GM10847 (cell line): Measurements from ENCODE around the gene FRMPD4.

ENCODE experiments used
- POLR2A ChIP-seq: IDR thresholded peaks from 2 replicates; pipeline ENCODE4 v1.6.1; 2011; ENCODE audit not compliant: insufficient read length; ENCODE audit errors: extremely low read depth

The FRMPD4 gene

GRCh38 chrX:12567857-12568256 lies 429.6 kb downstream of the FRMPD4 start:
- TF ChIP-seq POLR2A: no peak

GRCh38 chrX:12570859-12571501 lies 432.7 kb downstream of the FRMPD4 start:
- TF ChIP-seq POLR2A: no peak

GRCh38 chrX:12579311-12579710 lies 441.0 kb downstream of the FRMPD4 start:
- no peak for TF ChIP-seq POLR2A

GRCh38 chrX:12580548-12580947 lies 442.3 kb downstream of the FRMPD4 start:
- no peak for TF ChIP-seq POLR2A

GRCh38 chrX:12581546-12581945 lies 443.3 kb downstream of the FRMPD4 start:
- no peak for TF ChIP-seq POLR2A

- no peak for TF ChIP-seq POLR2A
These were observed 444.4 kb downstream of the FRMPD4 start for GRCh38 chrX:12582649-12583048.

GRCh38 chrX:12583543-12583942 lies 445.3 kb downstream of the FRMPD4 start:
- no peak for TF ChIP-seq POLR2A

- no peak for TF ChIP-seq POLR2A
These were observed 457.4 kb downstream of the FRMPD4 start for GRCh38 chrX:12595720-12596119.

GRCh38 chrX:12610079-12610478 lies 471.8 kb downstream of the FRMPD4 start:
- no peak for TF ChIP-seq POLR2A

- TF ChIP-seq POLR2A: no peak
These were observed 473.2 kb downstream of the FRMPD4 start for GRCh38 chrX:12611471-12611870.

GRCh38 chrX:12614266-12614665 lies 476.0 kb downstream of the FRMPD4 start:
- TF ChIP-seq POLR2A: no peak

GRCh38 chrX:12615061-12615460 lies 476.8 kb downstream of the FRMPD4 start:
- no peak for TF ChIP-seq POLR2A

GRCh38 chrX:12617241-12617640 lies 479.0 kb downstream of the FRMPD4 start:
- no peak for TF ChIP-seq POLR2A

GRCh38 chrX:12647230-12647629 lies 509.0 kb downstream of the FRMPD4 start:
- TF ChIP-seq POLR2A: no peak

- TF ChIP-seq POLR2A: no peak
These were observed 510.7 kb downstream of the FRMPD4 start for GRCh38 chrX:12648995-12649394.

- no peak for TF ChIP-seq POLR2A
These were observed 519.2 kb downstream of the FRMPD4 start for GRCh38 chrX:12657433-12657832.

- TF ChIP-seq POLR2A: no peak
These were observed 519.6 kb downstream of the FRMPD4 start for GRCh38 chrX:12657881-12658280.

GRCh38 chrX:12661464-12661863 lies 523.2 kb downstream of the FRMPD4 start:
- no peak for TF ChIP-seq POLR2A
